Body of pancreas (tissue), 4 donors: ENCODE results near the gene NTSR1. TPM values are rescaled to one million over a fixed set of nuclear protein-coding genes. Genes with fewer than 3 reads are reported as not detected.

Experiments
- ATAC-seq: fragments of 150-250 bp; one replicate; pipeline ENCODE4 v1.9.1; 2016
- DNase-seq, 4 donors: peaks; one replicate each; pipeline ENCODE4 v3.0.0-alpha.2; 2019
- H3K27ac ChIP-seq, 4 donors: fragments of 200-600 bp; sonication (generic); 1 replicate in 3 of 4; 2 replicates in 1 of 4; pipeline versions ENCODE4 v1.5.1 to v1.6.1; 2016 to 2019; ENCODE audit warnings: mild to moderate bottlenecking in 1 of 4, mixed read lengths in 1 of 4, moderate library complexity in 1 of 4
- H3K27me3 ChIP-seq, 2 donors: fragments of 200-600 bp; sonication (generic); one replicate each; pipeline ENCODE4 v1.6.0; 2016; ENCODE audit warnings: mild to moderate bottlenecking in 1 of 2
- H3K36me3 ChIP-seq, 2 donors: fragments of 200-600 bp; sonication (generic); replicated peaks in 1 of 2; 2 replicates each; pipeline ENCODE4 v1.5.1; 2016; ENCODE audit warnings: low read depth in 2 of 2; ENCODE audit not compliant: insufficient read depth in 1 of 2
- H3K4me1 ChIP-seq: fragments of 200-600 bp; sonication (generic); one replicate; pipeline ENCODE4 v1.6.0; 2016
- H3K4me3 ChIP-seq, 2 donors: fragments of 200-600 bp; sonication (generic); 1 replicate in 1 of 2; 2 replicates in 1 of 2; pipeline ENCODE4 v1.5.1; 2016 to 2019
- H3K9me3 ChIP-seq, 3 donors: fragments of 200-600 bp; sonication (generic); 1 replicate in 2 of 3; 2 replicates in 1 of 3; pipeline ENCODE4 v1.5.1; 2016
- CTCF ChIP-seq, 7 experiments: fragments of 450-650 bp in 4 of 7; fragments of 200-600 bp in 3 of 7; sonication (generic) in 3 of 7; IDR thresholded peaks; one replicate each; pipeline ENCODE4 v1.5.1; 2016 to 2019; ENCODE audit warnings: antibody characterized with exemption in 7 of 7
- POLR2A ChIP-seq, 3 donors: fragments of 450-650 bp; IDR thresholded peaks; one replicate each; pipeline ENCODE4 v1.6.1; 2016; ENCODE audit warnings: antibody characterized with exemption in 3 of 3, mild to moderate bottlenecking in 2 of 3
- WGBS, 2 donors: methylation state at CpG; one replicate each; pipeline ENCODE4 v1.1.5; 2017; 5-methylcytosine and 5-hydroxymethylcytosine counted together
- intact Hi-C: fragments of 100-400 bp; cut with DNase I; formaldehyde crosslinking; loops from one replicate; pipeline ENCODE4 v1.15.1; 2023
- total RNA-seq, 2 donors: library from RNA; depleted of rRNA; stranded (reverse); fragments of >200 nt; gene quantifications; one replicate each; pipeline ENCODE4 v1.1.0, GENCODE V29; 2016

NTSR1 gene
- total RNA-seq, 2 donors from 2014 or later = not detected

GRCh38 chr20:62811720-62812119 is 103.1 kb downstream of the NTSR1 start:
- Histone ChIP-seq H3K27me3 (peaks cover 0 to 15% of the 10 kb centered on the region in 2 donors), H3K36me3 (peaks cover 24 to 26% of the 10 kb centered on the region in 2 donors), H3K27ac (no peak overlapping the region), H3K9me3 (no peaks in the 10 kb centered on the region), H3K4me1 (peaks cover 25% of the 10 kb centered on the region), H3K4me3 (no peak overlapping the region)
- TF ChIP-seq CTCF (IDR thresholded peaks at IDR 0.05) (no peak), POLR2A (IDR thresholded peaks at IDR 0.05) (no peak)
- ATAC-seq (no peak), DNase-seq (no peak)
- intact Hi-C loops = no loop called here
- WGBS, 2 donors = 73 to 89% methylated on average over 9 to 10 of the region's 10 CpGs

Other genes with a start within 250 kb of the NTSR1 start
- gene GATA5, start 232.8 kb upstream of the NTSR1 start, total RNA-seq = not detected
- gene SLCO4A1, start 66.3 kb upstream of the NTSR1 start, total RNA-seq = 1 to 10 TPM; 2.6 to 6.2 TPM
- gene MRGBP, start 87.6 kb downstream of the NTSR1 start, total RNA-seq = 10 to 100 TPM in 1 of 2 donors, 1 to 10 TPM in 1; 7.0 to 10.2 TPM
- 10 to 100 TPM; 46.4 to 47.8 TPM for gene OGFR, start 96.0 kb downstream of the NTSR1 start, total RNA-seq
- gene COL9A3, start 108.2 kb downstream of the NTSR1 start, total RNA-seq = 10 to 100 TPM; 25.2 to 69.5 TPM
- gene TCFL5, start 153.0 kb downstream of the NTSR1 start, total RNA-seq = 1 to 10 TPM; 2.0 to 7.5 TPM
- 10 to 100 TPM; 38.4 to 51.7 TPM for gene DIDO1, start 217.7 kb downstream of the NTSR1 start, total RNA-seq
- gene GID8, start 229.3 kb downstream of the NTSR1 start, total RNA-seq = 10 to 100 TPM; 26.2 to 29.7 TPM
- 1 to 10 TPM in 1 of 2 donors, under 1 TPM in 1; 0.78 to 4.9 TPM for gene SLC17A9, start 243.9 kb downstream of the NTSR1 start, total RNA-seq